Right lobe of liver (tissue), 4 donors: ENCODE measurements around the gene PPP1R14C.

ENCODE experiments used
- POLR2A ChIP-seq: fragments of 450-650 bp; IDR thresholded peaks from one replicate; pipeline ENCODE4 v1.6.1; 2017; ENCODE audit warnings: antibody characterized with exemption, mild to moderate bottlenecking
- TF ChIP-seq, protein P1 (sequence below), 4 donors: fragments of 200-600 bp in 3 of 4; fragments of 450-650 bp in 1 of 4; IDR thresholded peaks; one replicate each; pipeline versions ENCODE4 v1.5.1 to v1.8.0; 2016 to 2022; ENCODE audit warnings: antibody characterized with exemption in 4 of 4, mild to moderate bottlenecking in 2 of 4
- donor health status: DM: no; HTN: no; CAD: no.
- donor health status: DM: no; HTN: no; CAD: no.
- donor health status: DM: no; HTN: yes; CAD: no.

- TF ChIP-seq, protein P1, sequence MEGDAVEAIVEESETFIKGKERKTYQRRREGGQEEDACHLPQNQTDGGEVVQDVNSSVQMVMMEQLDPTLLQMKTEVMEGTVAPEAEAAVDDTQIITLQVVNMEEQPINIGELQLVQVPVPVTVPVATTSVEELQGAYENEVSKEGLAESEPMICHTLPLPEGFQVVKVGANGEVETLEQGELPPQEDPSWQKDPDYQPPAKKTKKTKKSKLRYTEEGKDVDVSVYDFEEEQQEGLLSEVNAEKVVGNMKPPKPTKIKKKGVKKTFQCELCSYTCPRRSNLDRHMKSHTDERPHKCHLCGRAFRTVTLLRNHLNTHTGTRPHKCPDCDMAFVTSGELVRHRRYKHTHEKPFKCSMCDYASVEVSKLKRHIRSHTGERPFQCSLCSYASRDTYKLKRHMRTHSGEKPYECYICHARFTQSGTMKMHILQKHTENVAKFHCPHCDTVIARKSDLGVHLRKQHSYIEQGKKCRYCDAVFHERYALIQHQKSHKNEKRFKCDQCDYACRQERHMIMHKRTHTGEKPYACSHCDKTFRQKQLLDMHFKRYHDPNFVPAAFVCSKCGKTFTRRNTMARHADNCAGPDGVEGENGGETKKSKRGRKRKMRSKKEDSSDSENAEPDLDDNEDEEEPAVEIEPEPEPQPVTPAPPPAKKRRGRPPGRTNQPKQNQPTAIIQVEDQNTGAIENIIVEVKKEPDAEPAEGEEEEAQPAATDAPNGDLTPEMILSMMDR (IDR thresholded peaks at IDR 0.05): no peak
- no peak for TF ChIP-seq POLR2A
Measured at GRCh38 chr6:150142670-150143515, at the start of gene PPP1R14C.
